ACHN (cell line): ENCODE measurements around the gene MYO18A.
"Not testable (repeated sequence)": the region's sequence is repeated elsewhere in the genome, so short reads cannot be mapped to it uniquely, and the experiment has no call there.

Source experiments
- DNase-seq: peaks from one replicate; pipeline ENCODE4 v3.0.0-alpha.2; 2015
- in situ Hi-C: cut with HindIII; loops from 2 replicates; pipeline ENCODE4 v1.10.0; 2017; ENCODE audit warnings: low sequenced_read_pairs, low pct_ligation_motif_present, low pct_unique_long_range_greater_than_20kb

The MYO18A gene

DNA sequence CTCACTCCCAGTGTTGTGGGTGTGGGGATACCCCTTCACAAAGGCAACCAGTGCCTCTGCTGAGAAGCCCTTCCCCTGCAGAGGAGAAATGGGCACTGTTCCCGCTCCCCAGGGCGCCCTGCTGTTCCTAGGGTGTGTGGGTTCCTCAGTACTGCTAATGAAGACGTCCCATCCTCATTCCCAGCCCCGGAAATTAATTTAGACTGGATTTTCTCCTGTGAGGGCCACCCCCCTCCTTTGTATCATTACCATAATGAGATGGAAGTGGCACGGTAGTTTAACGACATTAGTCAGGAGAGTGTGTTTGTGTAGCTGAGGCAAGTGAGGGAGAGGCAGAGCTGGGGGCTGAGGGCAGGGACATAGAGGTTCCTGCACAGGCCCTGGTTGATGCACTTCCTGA lies 84.1 kb downstream of the MYO18A start:
- in situ Hi-C loops, result no loop called here
- DNase-seq, result no peak

DNA sequence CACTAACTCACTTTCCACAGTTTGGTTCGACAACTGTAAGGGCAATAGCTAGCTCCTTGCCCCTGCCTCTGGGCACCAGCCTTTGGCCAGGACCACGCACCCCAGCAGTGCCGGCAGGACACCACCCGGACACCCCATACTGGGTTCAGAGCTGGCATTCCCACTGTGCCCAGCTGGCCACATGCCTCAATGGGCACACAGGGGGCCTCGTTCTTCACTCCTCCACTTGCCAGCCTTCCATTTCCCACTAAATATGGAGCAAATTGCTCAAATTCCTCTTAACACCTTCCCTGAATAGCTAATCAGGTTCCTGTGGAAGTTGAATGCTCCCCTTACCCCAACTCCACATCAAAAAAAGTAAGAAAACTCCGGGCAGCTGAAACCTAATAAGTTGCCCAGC lies 84.8 kb downstream of the MYO18A start:
- in situ Hi-C loops, result no loop called here
- no peak for DNase-seq

GRCh38 chr17:29094101-29094708 lies 86.0 kb downstream of the MYO18A start:
- in situ Hi-C loops, result no loop called here
- no peak for DNase-seq

GRCh38 chr17:29093090-29093871 lies 86.9 kb downstream of the MYO18A start:
- no peak for DNase-seq
- in situ Hi-C loops, result no loop called here

DNA sequence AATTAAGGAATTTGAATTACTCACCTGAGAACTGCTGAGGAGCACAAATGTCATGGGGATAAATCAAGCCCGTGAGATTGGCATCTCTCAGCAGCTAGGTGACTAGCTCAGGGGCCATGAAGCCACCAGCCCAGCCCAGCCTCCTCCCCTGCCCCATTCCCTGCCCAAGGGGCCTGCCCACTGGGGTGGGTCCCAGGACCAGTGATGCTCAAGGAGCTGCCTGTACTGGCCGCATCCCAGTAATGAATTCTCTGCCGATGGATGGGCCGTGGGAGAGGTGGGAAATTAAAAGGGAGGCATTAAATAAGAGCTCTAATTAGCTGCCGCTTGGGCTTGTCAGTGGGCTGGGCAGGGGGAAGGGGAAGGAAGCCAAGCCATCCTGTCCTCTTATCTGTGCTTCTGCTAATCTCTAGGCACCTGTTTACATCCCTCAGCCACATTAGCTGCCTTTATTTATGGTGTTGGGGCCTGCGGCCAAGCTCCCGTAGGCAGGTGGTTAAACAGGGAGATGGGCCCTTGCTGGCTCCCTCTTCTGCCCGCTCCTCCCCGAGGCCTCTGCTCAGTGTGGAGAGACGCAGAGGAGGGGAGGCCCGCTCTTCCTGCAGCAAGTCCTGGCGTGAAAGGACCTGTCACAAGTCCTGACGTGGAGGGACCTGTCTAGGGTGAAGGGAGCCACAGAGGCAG lies 88.5 kb downstream of the MYO18A start:
- DNase-seq, result no peak
- in situ Hi-C loops, result no loop called here

DNA sequence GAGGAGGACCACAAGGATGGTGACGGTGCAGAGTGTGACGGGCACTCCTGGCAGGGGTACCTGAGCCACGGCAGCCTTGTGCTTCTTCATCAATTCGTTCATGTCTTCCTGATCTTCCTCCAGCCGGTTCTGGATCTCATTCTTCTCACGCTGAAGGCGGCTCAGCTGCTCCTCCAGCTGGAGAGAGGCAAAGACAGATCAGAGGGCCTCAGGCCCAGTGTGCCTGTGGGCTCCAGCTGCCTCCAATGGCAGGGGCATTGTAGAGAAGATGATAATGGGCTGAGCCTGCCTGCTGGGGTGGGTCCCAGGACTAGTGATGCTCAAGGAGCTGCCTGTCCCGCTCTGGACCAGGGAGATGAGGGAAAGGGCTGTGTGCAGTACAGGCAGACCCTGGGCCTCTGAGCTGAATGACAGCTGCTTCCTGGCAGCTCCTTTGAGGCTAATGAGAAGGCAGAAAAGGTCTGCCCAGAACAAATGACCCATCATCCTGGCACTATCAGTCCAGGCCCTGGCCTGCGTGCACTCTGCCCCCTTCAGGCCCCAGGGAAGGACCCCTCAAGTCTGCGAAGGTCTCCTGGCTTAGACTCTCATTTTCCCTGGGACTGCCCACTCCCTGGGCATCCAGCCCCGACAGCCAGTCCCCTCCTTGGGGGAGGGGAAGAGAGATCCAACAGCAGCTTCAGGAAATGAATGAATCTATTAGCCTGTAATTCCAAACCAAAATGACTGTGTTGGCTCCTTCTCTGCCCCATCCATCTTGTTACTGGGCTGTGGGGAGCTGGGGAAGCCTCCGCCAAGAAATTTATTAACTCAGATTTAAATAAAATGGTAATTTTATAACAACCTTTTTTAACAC lies 89.2 kb downstream of the MYO18A start:
- no peak for DNase-seq
- in situ Hi-C loops, result no loop called here

GRCh38 chr17:29090108-29090507 lies 90.1 kb downstream of the MYO18A start:
- no peak for DNase-seq
- in situ Hi-C loops, result no loop called here

DNA sequence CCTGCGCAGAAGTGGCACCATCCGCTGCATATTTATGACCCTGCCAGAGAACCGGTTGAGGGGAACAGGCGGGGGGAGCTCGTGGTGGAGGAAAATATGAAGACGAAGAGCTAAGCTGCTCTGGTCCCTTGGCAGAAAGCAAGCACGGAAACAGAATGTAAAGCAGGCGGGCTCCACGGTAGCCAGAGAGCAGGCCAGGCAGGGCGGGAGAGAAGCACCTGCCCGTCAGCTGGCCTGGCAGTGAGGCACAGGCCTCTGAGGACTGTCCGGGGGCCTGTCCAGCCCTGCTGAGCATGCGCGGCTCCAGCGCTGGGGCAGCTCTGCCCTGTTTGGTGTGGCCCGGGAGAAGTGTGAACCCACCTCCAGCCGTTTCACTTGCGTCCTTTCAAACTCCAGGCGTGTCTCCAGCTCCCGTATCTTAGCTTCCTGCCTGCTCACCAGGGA lies 90.6 kb downstream of the MYO18A start:
- in situ Hi-C loops, result no loop called here

DNA sequence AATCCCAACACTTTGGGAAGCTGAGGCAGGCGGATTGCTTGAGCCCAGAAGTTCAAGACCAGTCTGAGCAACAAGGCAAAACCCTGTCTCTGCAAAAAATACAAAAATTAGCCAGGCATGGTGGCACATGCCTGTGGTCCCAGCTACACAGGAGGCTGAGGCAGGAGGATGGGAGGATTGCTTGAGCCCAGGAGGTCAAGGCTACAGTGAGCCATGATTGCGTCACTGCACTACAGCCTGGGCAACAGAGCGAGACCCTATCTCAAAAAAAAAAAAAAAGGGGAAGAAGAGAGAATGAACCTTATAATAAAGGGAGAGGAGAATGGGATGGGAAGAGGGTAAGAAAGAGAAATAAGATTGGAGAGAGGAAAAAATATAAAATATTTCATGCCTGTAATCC lies 91.4 kb downstream of the MYO18A start:
- DNase-seq, in situ Hi-C loops: not testable (repeated sequence)

More for the DNA sequence above, 90.6 kb downstream of the MYO18A start:
- DNase-seq, result no peak

DNA sequence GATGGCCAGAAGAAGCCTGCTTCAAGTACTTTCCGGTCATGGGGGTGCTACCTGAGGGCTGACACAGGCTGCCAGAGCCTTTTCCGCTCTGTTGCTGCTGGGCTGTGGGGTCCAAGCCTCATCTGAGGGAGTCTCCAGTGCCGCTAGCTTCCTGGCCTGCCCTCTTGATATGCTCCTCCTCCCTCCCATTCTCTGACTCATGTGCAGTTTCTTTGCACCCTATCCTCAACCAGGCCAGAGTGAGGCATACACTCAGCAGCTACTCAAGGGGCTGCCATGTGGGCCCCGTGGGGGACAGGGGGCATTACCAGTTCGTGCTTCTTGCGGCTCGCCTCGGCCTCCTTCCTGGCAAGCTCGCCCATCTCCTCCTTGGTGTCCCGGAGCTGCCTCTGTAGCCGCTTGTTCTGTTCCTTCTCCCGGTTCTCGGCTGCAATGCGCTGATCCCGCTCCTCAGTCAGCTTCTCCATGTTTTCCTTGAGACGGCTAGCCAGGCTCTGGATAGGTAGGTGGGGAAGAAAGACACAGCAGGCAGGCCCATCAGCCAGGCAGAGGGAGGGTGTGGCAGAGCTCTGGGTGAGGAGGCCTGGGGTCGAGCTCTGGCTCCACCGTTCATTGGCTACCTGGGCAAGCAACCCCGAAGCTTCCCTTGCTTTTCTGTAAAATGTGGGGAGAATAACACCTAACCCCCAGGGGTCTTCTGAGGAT lies 93.4 kb downstream of the MYO18A start:
- in situ Hi-C loops, result no loop called here

DNA sequence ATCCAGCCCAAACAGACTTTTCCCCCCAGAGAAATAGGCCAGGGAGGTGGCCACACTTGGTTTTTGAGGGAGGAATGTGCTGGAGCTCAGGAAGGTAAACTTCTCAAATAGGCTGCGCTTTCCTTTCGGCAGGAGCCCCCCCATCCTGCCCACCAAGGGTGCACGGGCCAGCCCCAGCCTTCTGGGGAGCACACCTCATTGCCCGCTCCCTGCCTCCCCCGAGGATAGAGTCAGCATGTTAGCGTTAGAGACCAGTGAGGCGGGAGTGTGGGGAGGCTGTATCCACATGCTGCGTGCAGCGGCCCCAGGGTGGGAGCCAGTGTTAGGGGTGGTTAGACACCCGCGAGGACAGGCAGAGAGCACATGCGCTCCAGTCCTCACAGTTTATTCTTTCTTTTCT lies 95.0 kb downstream of the MYO18A start:
- no peak for DNase-seq
- in situ Hi-C loops, result no loop called here

More for the DNA sequence above, 93.4 kb downstream of the MYO18A start:
- no peak for DNase-seq

- in situ Hi-C loops, result no loop called here
- DNase-seq, result no peak
Observed at GRCh38 chr17:29084541-29085146, 95.6 kb downstream of the MYO18A start.

DNA sequence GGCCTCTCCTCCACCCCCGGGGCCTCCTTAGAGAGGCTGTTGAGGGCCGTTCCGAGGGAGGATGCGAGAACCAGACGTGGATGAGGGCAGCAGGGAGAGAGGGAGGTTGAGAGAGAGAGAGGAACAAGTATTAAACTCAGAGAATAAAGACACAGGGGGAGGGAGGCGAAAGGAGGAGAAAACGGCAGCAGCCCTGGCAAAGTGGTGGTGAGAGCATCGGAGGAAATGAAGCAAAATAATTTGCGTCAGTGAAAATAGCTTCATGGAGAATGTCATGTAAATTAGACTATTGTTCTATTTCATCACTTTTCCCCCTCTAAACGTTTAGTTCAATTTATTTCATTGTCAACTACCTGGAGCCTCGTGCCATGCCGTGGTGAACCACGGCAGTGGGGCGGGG lies 99.2 kb downstream of the MYO18A start:
- in situ Hi-C loops, result no loop called here
- DNase-seq, result no peak

GRCh38 chr17:29080323-29080722 lies 99.9 kb downstream of the MYO18A start:
- in situ Hi-C loops, result no loop called here
- DNase-seq, result no peak

- DNase-seq, result no peak
- in situ Hi-C loops, result no loop called here
Observed at GRCh38 chr17:29079887-29080286, 100.3 kb downstream of the MYO18A start.

DNA sequence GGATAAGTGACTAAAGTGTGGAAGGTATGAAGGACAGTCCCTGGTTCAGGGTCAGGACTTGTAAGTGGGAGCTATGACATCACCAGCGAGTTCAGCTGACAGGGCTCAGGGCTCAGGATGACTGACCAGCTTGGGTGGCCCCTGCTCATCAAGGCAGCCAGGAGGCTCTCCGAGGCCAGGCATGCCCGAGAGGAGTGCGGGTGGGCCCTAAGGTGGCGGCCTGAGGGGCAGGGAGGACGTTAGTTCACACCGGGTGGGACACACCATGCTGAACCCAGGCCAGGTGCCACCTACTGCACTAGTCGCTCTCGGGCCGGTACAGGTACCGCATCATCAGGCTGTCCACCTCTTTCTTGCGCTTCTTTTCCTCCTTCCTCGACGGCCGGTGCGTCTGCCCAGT lies 100.8 kb downstream of the MYO18A start:
- no peak for DNase-seq
- in situ Hi-C loops, result no loop called here

GRCh38 chr17:29078183-29079045 lies 101.8 kb downstream of the MYO18A start:
- in situ Hi-C loops, result no loop called here
- DNase-seq, result no peak
